Transverse colon (tissue), 4 donors: ENCODE data around the gene TPO. TPM values are rescaled to one million over a fixed set of nuclear protein-coding genes. Genes with fewer than 3 reads are reported as not detected.

Experiments used
- DNase-seq: peaks from one replicate; pipeline ENCODE4 v3.0.0-alpha.2; 2019
- H3K27ac ChIP-seq, 4 donors: fragments of 200-600 bp; sonication (generic); 2 replicates each; pipeline ENCODE4 v1.5.1; 2016 to 2018; ENCODE audit warnings: inconsistent platforms in 4 of 4
- H3K27me3 ChIP-seq: fragments of 200-600 bp; sonication (generic); 2 replicates; pipeline ENCODE4 v1.5.1; 2017; ENCODE audit warnings: inconsistent platforms
- H3K36me3 ChIP-seq, 4 donors: fragments of 200-600 bp; sonication (generic); 2 replicates each; pipeline ENCODE4 v1.5.1; 2017 to 2019; ENCODE audit warnings: inconsistent platforms in 4 of 4
- H3K4me1 ChIP-seq, 4 donors: fragments of 200-600 bp; sonication (generic); 2 replicates each; pipeline ENCODE4 v1.5.1; 2017 to 2020; ENCODE audit warnings: inconsistent platforms in 4 of 4
- H3K4me3 ChIP-seq, 4 donors: fragments of 200-600 bp; sonication (generic); 1 replicate in 1 of 4; 2 replicates in 3 of 4; pipeline versions ENCODE4 v1.5.1 to v1.6.1; 2017 to 2019; ENCODE audit warnings: inconsistent platforms in 4 of 4
- H3K9me3 ChIP-seq, 2 donors: fragments of 200-600 bp; sonication (generic); 2 replicates each; pipeline ENCODE4 v1.5.1; 2017 to 2019; ENCODE audit warnings: inconsistent platforms in 2 of 2
- EP300 ChIP-seq: sonication (generic); formaldehyde crosslinking; IDR thresholded peaks from one replicate; pipeline ENCODE4 v1.6.1; 2017; ENCODE audit warnings: antibody characterized with exemption, low read depth
- POLR2A ChIP-seq: fragments of 450-650 bp; IDR thresholded peaks from one replicate; pipeline ENCODE4 v1.6.1; 2016; ENCODE audit warnings: antibody characterized with exemption, mild to moderate bottlenecking, moderate library complexity
- POLR2AphosphoS5 ChIP-seq, 3 donors: sonication (generic); formaldehyde crosslinking; IDR thresholded peaks; one replicate each; pipeline ENCODE4 v1.6.1; 2016; ENCODE audit warnings: antibody characterized with exemption in 3 of 3
- WGBS, 2 donors: methylation state at CpG; one replicate each; pipeline ENCODE4 v1.1.5; 2018; ENCODE audit warnings: low coverage in 1 of 2; 5-methylcytosine and 5-hydroxymethylcytosine counted together
- in situ Hi-C, 4 donors: fragments of 200-750 bp; cut with MboI; loops; one replicate each; pipeline versions ENCODE4 v1.15.0 to v1.15.1; 2017; ENCODE audit warnings: low sequenced_read_pairs in 3 of 4, low pct_ligation_motif_present in 1 of 4, low pct_unique_long_range_greater_than_20kb in 1 of 4
- intact Hi-C: fragments of 100-400 bp; cut with DNase I; formaldehyde crosslinking; loops from one replicate; pipeline ENCODE4 v1.15.1; 2023; ENCODE audit warnings: low total_unique reads
- total RNA-seq, 4 donors: library from RNA; depleted of rRNA; stranded (reverse); fragments of >200 nt; gene quantifications; one replicate each; pipeline ENCODE4 v1.1.0, GENCODE V29; 2016
- TF ChIP-seq, protein P1 (sequence below), 5 experiments: fragments of 200-600 bp in 3 of 5; fragments of 450-650 bp in 2 of 5; sonication (generic) in 3 of 5; IDR thresholded peaks; 1 replicate in 2 of 5; 2 replicates in 3 of 5; pipeline ENCODE4 v1.5.1; 2016 to 2017; ENCODE audit warnings: antibody characterized with exemption in 5 of 5, inconsistent platforms in 3 of 5, mild to moderate bottlenecking in 2 of 5, moderate library complexity in 1 of 5

TPO gene
- total RNA-seq, 4 donors from 2014 or later, result 1.4 to 5.8 (median 3.8) TPM

- Histone ChIP-seq H3K9me3 (no peaks in the 10 kb centered on the region), H3K36me3 (no peaks in the 10 kb centered on the region), H3K27ac (no peak overlapping the region), H3K4me3 (no peak overlapping the region), H3K4me1 (no peaks in the 10 kb centered on the region), H3K27me3 (no peaks in the 10 kb centered on the region)
- 71% methylated on average over 4 of the region's 15 CpGs; no CpG with 5 or more reads in 1 of the 2 donors for WGBS, 2 donors
- in situ Hi-C loops (no loop called here), intact Hi-C loops (no loop called here)
- TF ChIP-seq POLR2AphosphoS5 (IDR thresholded peaks at IDR 0.05), result no peak
- DNase-seq, result no peak
Observed at GRCh38 chr2:1502891-1503304, 89.6 kb downstream of the TPO start.

GRCh38 chr2:1503471-1504310, 90.4 kb downstream of the TPO start:
- H3K27ac ChIP-seq, result no peak overlapping the region
- no peaks in the 10 kb centered on the region for H3K9me3 ChIP-seq
- WGBS, 2 donors, result 75% methylated on average over 33 of the region's 36 CpGs; no CpG with 5 or more reads in 1 of the 2 donors
- no peaks in the 10 kb centered on the region for H3K4me1 ChIP-seq
- in situ Hi-C loops, result no loop called here
- intact Hi-C loops, result no loop called here
- DNase-seq, result no peak
- H3K36me3 ChIP-seq, result no peaks in the 10 kb centered on the region
- no peaks in the 10 kb centered on the region for H3K27me3 ChIP-seq
- TF ChIP-seq POLR2A, result no peak
- TF ChIP-seq, protein P1, sequence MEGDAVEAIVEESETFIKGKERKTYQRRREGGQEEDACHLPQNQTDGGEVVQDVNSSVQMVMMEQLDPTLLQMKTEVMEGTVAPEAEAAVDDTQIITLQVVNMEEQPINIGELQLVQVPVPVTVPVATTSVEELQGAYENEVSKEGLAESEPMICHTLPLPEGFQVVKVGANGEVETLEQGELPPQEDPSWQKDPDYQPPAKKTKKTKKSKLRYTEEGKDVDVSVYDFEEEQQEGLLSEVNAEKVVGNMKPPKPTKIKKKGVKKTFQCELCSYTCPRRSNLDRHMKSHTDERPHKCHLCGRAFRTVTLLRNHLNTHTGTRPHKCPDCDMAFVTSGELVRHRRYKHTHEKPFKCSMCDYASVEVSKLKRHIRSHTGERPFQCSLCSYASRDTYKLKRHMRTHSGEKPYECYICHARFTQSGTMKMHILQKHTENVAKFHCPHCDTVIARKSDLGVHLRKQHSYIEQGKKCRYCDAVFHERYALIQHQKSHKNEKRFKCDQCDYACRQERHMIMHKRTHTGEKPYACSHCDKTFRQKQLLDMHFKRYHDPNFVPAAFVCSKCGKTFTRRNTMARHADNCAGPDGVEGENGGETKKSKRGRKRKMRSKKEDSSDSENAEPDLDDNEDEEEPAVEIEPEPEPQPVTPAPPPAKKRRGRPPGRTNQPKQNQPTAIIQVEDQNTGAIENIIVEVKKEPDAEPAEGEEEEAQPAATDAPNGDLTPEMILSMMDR (IDR thresholded peaks at IDR 0.05), result no peak
- no peak for TF ChIP-seq POLR2AphosphoS5 (IDR thresholded peaks at IDR 0.05)
- no peak for TF ChIP-seq EP300
- no peak overlapping the region for H3K4me3 ChIP-seq

DNA sequence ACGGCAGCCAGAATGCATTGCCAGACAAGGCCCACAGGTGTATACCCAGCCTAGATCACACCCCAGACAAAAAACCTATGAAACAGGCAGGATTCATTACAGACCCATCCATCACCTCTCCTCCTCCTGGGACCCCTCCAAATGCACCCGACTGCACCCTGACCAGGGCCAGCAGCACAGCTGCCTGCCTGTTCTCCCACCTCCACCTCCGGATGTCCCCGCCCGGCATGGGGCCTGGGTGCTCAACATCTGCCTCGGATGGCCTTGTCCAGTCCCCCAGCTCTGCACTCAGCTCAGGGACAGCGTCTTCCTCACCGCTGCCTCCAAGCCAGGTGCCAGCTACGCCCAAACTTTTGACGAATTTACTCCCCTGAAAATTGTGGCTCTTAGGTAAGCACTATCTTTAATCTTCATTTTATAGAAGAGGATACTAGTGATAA, 91.1 kb downstream of the TPO start:
- DNase-seq, result no peak
- Histone ChIP-seq H3K4me3 (no peak overlapping the region), H3K36me3 (no peaks in the 10 kb centered on the region), H3K27ac (no peak overlapping the region), H3K9me3 (no peaks in the 10 kb centered on the region), H3K4me1 (peaks cover 0 to 2% (median 0%) of the 10 kb centered on the region in 4 donors), H3K27me3 (no peaks in the 10 kb centered on the region)
- WGBS, 2 donors, result 88 to 91% methylated on average over 4 to 10 of the region's 10 CpGs
- intact Hi-C loops, result no loop called here
- TF ChIP-seq, protein P1 (IDR thresholded peaks at IDR 0.05), result no peak
- TF ChIP-seq EP300 (no peak), POLR2A (no peak), POLR2AphosphoS5 (IDR thresholded peaks at IDR 0.05) (no peak)
- in situ Hi-C loops, result no loop called here

GRCh38 chr2:1505031-1505441, 91.8 kb downstream of the TPO start:
- no peak overlapping the region for H3K4me3 ChIP-seq
- no peaks in the 10 kb centered on the region for H3K27me3 ChIP-seq
- intact Hi-C loops, result no loop called here
- peaks cover 0 to 6% (median 0%) of the 10 kb centered on the region in 4 donors for H3K4me1 ChIP-seq
- H3K9me3 ChIP-seq, result no peaks in the 10 kb centered on the region
- in situ Hi-C loops, result no loop called here
- H3K27ac ChIP-seq, result no peak overlapping the region
- TF ChIP-seq, protein P1 (IDR thresholded peaks at IDR 0.05), result no peak
- no peak for TF ChIP-seq EP300
- TF ChIP-seq POLR2A, result no peak
- no peak for TF ChIP-seq POLR2AphosphoS5 (IDR thresholded peaks at IDR 0.05)
- 59 to 83% methylated on average over 6 to 10 of the region's 10 CpGs for WGBS, 2 donors
- H3K36me3 ChIP-seq, result no peaks in the 10 kb centered on the region
- DNase-seq, result no peak
